ENCODE results near the gene FAAP20. TPM values are rescaled to one million over a fixed set of nuclear protein-coding genes. Genes with fewer than 3 reads are reported as not detected.

The FAAP20 gene
- total and polyA plus RNA-seq, 7 donors = 17.8 to 48.1 (median 22.1) TPM

- 74 to 79% (median 75%) methylated on average over 10 to 14 of the region's 14 CpGs for WGBS, 3 donors
- Histone ChIP-seq H3K27me3 (ENCODE audit: insufficient read depth in 3 of 3, low read length in 2 of 3) (peaks cover 0 to 10% (median 0%) of the 10 kb centered on the region in 3 donors), H3K27ac (no peak overlapping the region), H3K36me3 (ENCODE audit: insufficient read depth in 1 of 2, low read depth in 1 of 2) (no peaks in the 10 kb centered on the region), H3K9me3 (no peaks in the 10 kb centered on the region), H3K4me3 (no peak overlapping the region), H3K4me1 (no peaks in the 10 kb centered on the region)
- no peak for ATAC-seq
- DNase-seq = no peak
- TF ChIP-seq CTCF (IDR thresholded peaks at IDR 0.05) = no peak
- intact Hi-C loops (cut with DNase I) = no loop called here
Observed at GRCh38 chr1:2166254-2166653, 28.3 kb downstream of the FAAP20 start.

- intact Hi-C loops (cut with DNase I) = no loop called here
- Histone ChIP-seq H3K27me3 (ENCODE audit: insufficient read depth in 3 of 3, low read length in 2 of 3) (peaks cover 0 to 10% (median 0%) of the 10 kb centered on the region in 3 donors), H3K27ac (no peak overlapping the region), H3K36me3 (ENCODE audit: insufficient read depth in 1 of 2, low read depth in 1 of 2) (no peaks in the 10 kb centered on the region), H3K4me1 (no peaks in the 10 kb centered on the region), H3K4me3 (no peak overlapping the region), H3K9me3 (no peaks in the 10 kb centered on the region)
- TF ChIP-seq CTCF (IDR thresholded peaks at IDR 0.05) = no peak
- DNase-seq (no peak), ATAC-seq (no peak)
- 71 to 73% (median 72%) methylated on average over 19 of the region's 19 CpGs for WGBS, 3 donors
Observed at GRCh38 chr1:2165646-2166045, 28.9 kb downstream of the FAAP20 start.

GRCh38 chr1:2163205-2163604 is 31.4 kb downstream of the FAAP20 start:
- H3K4me3 ChIP-seq = no peak overlapping the region
- no peaks in the 10 kb centered on the region for H3K4me1 ChIP-seq
- H3K27ac ChIP-seq = no peak overlapping the region
- no peak for ATAC-seq
- 67 to 71% (median 70%) methylated on average over 7 of the region's 7 CpGs for WGBS, 3 donors
- intact Hi-C loops (cut with DNase I) = no loop called here
- H3K36me3 ChIP-seq (ENCODE audit: insufficient read depth in 1 of 2, low read depth in 1 of 2) = no peaks in the 10 kb centered on the region
- DNase-seq = no peak
- H3K27me3 ChIP-seq (ENCODE audit: insufficient read depth in 3 of 3, low read length in 2 of 3) = peaks cover 0 to 10% (median 1%) of the 10 kb centered on the region in 3 donors
- TF ChIP-seq CTCF (IDR thresholded peaks at IDR 0.05) = no peak
- no peaks in the 10 kb centered on the region for H3K9me3 ChIP-seq

- intact Hi-C loops (cut with DNase I) = no loop called here
- H3K9me3 ChIP-seq = no peaks in the 10 kb centered on the region
- ATAC-seq = no peak
Observed at GRCh38 chr1:2160451-2161300, 33.9 kb downstream of the FAAP20 start.

More at GRCh38 chr1:2160451-2161300, 33.9 kb downstream of the FAAP20 start:
- peaks cover 0 to 1% (median 0%) of the 10 kb centered on the region in 3 donors for H3K27me3 ChIP-seq (ENCODE audit: insufficient read depth in 3 of 3, low read length in 2 of 3)
- H3K4me1 ChIP-seq = no peaks in the 10 kb centered on the region
- 87 to 90% (median 90%) methylated on average over 34 of the region's 34 CpGs for WGBS, 3 donors
- no peak for TF ChIP-seq CTCF (IDR thresholded peaks at IDR 0.05)
- H3K36me3 ChIP-seq (ENCODE audit: insufficient read depth in 1 of 2, low read depth in 1 of 2) = no peaks in the 10 kb centered on the region
- H3K4me3 ChIP-seq = no peak overlapping the region
- H3K27ac ChIP-seq = no peak overlapping the region
- DNase-seq = no peak

Data from psoas muscle (tissue), 8 donors.